HG03354 (cell line): ENCODE data around the gene CSTPP1.
"Not testable (repeated sequence)": the region's sequence is repeated elsewhere in the genome, so short reads cannot be mapped to it uniquely, and the experiment has no call there.

Source experiments
- ATAC-seq: cut with Tn5 transposase; IDR thresholded peaks from one replicate; pipeline ENCODE4 v1.9.1; 2021; ENCODE audit warnings: mild to moderate bottlenecking; ENCODE audit not compliant: unreplicated experiment, poor library complexity, severe bottlenecking

The CSTPP1 gene

DNA sequence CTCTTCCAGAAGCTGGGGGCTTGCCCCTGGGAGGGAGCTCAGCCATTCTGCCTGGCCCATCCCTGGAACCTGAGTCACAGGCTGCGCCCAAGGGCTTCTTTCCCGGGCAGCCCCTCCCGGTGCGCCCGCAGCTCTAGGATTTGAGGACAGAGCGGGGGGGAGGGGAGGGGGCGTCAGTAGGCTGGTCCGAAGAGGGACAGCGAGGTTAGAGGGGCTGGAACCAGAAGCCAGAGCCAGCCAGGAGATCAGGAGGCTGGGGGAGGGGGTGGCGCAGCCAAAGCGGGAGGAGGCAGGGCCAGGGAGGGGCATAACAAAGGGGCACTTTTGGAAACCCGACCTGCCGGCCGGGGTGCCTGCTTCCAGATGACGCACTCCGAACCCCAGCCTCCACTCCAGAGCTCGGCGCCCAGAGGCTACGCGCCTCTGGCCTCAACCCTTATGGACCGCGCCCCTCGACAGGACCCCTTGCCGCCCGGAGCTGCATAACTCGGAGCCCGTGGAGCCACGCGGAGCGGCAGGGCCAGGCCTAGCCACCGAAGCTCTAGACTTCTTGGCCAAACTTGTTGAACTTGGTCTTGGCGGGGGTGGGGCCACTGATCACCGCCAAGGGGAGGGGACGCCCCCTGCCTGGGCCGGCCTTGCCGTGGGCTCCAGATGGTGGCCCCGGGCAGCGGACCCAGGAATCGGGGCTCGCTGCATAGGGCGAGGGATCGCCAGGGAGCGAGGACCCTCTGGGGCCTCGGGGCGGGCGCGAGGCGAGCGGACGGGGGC is 248.9 kb downstream of the CSTPP1 start:
- peak; percentile 13 for ATAC-seq

- peak; percentile 68 for ATAC-seq
These were observed 249.6 kb downstream of the CSTPP1 start, which contains the start of gene PACSIN3 for GRCh38 chr11:47186076-47186699. Gene PACSIN3, minus strand, starts transcription at chr11:47186434. Its CDS starts 3,707 bp downstream, at chr11:47182727.

GRCh38 chr11:47186700-47187695 is 250.4 kb downstream of the CSTPP1 start:
- peak; percentile 28 for ATAC-seq

DNA sequence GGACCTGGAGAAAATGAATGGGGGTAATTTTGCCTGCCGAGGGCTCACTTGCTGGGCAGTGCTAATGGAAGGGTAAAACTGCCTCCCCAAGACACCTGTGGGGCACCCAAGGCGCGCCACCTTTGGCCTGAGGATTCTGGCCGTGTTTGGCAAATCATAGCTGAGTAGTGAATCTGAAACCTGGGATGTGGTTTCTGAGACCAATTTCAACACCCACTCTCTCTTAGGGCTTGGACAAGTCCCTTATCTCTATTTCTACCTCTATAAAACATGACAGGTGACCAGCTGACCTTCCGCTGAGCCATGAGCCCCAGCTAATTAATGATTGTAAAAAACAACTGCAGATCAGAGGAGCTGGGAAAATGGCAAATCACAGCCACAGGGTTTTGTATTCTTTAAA is 251.2 kb downstream of the CSTPP1 start:
- ATAC-seq, result no peak

GRCh38 chr11:47188259-47188658 is 251.7 kb downstream of the CSTPP1 start:
- no peak for ATAC-seq

- no peak for ATAC-seq
These were observed 252.7 kb downstream of the CSTPP1 start for GRCh38 chr11:47189100-47189834.

DNA sequence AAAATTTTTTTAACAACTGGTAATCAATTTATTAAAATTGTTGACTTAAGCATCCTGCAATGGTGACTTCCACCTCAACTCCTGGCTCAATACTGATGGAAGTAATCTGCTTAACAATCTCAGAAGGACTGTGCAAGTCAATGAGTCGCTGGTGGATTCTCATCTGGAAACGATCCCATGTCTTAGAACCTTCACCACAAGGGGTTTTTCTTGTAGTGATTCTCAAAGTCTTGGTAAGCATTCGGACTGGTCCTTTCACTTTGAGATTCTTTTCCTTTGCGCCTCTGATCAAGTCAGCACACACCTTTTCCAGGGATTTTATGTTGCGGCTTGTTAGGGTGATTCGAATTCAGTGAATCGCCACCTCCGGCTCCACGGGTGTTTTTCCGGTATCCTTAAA is 254.6 kb downstream of the CSTPP1 start:
- not testable (repeated sequence) for ATAC-seq

DNA sequence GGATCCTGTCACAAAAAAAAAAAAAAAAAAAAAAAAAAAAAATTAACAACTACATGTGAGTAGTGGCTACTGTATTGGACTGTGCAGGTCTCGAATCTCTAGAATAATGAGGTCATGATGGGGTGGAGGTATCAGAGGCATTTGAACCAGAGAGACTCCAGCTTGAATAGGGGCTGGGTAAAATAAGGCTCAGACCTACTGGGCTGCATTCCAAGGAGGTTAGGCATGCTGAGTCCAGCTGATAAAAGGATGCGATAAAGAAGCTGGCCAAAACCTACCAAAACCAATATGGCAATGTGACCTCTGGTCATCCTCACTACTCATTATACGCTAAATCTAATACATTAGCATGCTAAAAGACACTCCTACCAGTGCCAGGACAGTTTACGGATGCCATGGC is 255.6 kb downstream of the CSTPP1 start:
- ATAC-seq, result no peak

- not testable (repeated sequence) for ATAC-seq
These were observed 261.6 kb downstream of the CSTPP1 start for GRCh38 chr11:47198161-47198560.

GRCh38 chr11:47201015-47201414 is 264.5 kb downstream of the CSTPP1 start:
- no peak for ATAC-seq

- ATAC-seq, result no peak
These were observed 266.0 kb downstream of the CSTPP1 start for GRCh38 chr11:47202576-47202975.

DNA sequence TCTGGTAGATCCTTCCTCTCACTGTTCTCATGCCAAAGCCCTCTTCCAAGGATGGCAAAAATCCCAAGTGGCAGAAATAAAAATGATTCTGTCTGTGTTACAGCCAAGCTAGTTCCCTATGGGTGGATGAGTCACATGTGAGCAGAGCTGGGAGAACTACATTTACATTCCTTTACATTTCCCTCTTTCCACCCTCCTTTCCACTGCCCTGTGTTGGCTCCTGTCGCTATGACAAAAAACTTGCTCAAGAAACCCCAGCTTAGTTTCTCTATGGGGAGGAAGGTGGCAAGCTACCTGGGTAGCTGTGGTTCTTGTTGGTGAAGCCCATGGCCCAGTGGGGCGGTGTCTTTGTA is 268.1 kb downstream of the CSTPP1 start:
- no peak for ATAC-seq

DNA sequence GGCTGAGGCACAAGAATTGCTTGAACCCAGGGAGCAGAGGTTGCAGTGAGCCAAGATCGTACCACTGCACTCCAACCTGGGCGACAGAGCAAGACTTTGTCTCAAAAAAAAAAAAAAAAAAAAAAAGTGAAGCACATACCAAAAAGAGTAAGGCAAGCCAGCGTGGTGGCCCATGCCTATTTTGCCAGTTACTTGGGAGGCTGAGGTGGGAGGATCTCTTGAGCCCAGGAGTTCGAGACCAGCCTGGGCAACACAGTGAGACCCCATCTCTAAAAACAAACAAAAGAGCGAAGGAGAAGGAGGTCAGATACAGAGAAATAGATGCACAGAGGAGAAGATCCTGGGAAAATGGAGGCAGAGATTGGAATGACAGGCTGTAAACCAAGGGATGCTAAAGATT is 270.0 kb downstream of the CSTPP1 start:
- ATAC-seq, result not testable (repeated sequence)

DNA sequence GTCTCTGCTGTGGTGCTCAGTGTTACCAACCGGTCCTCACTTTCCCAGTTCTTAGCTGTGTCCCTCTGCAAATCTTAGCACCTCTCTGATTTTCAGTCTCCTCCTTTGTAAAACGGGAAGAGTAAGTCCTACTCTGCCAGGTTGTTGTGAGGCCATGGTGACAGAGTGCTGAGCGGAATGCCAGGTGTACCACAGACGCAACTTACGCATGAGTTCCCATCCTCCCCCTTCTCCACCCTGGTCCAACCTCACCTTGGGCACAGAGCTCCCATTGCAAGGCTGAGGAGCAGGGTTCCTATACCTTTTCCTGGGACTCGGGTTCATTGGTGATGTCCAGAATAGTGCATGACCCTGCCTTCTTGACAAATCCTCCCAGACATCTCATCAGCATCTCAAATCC is 270.9 kb downstream of the CSTPP1 start:
- ATAC-seq, result no peak

- not testable (repeated sequence) for ATAC-seq
These were observed 271.5 kb downstream of the CSTPP1 start for GRCh38 chr11:47208008-47208552.

DNA sequence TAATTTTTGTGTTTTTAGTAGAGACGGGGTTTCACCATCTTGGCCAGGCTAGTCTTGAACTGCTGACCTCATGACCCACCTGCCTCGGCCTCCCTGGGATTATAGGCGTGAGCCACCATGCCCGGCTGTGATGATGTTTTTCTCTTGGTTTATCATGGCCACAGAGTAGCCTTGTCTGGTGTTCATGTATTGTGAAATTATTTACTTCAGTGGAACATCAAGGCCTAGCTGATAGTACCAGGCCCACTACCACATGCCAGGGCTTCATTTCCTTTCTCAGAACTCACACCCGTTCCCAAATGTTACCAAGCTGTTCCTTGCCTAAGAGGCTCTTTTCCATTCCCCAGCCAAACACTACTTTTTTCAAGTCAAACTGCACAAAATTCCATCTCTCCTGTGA is 272.1 kb downstream of the CSTPP1 start:
- ATAC-seq, result no peak
